ENCODE data around the gene PTX4.

PTX4 gene

GRCh38 chr16:1458336-1458976 lies 30.3 kb downstream of the PTX4 start:
- DNase-seq = no peak

- DNase-seq = no peak
Observed at GRCh38 chr16:1457489-1458245, 31.1 kb downstream of the PTX4 start.

- DNase-seq = no peak
Observed at GRCh38 chr16:1456951-1457350, 31.8 kb downstream of the PTX4 start.

- no peak for DNase-seq
Observed at GRCh38 chr16:1455190-1456171, 33.3 kb downstream of the PTX4 start.

- no peak for DNase-seq
Observed at GRCh38 chr16:1454561-1454960, 34.2 kb downstream of the PTX4 start.

GRCh38 chr16:1453316-1453715 lies 35.4 kb downstream of the PTX4 start:
- no peak for DNase-seq

- DNase-seq = no peak
Observed at GRCh38 chr16:1452530-1452929, 36.2 kb downstream of the PTX4 start.

GRCh38 chr16:1451702-1452392 lies 36.9 kb downstream of the PTX4 start:
- DNase-seq = no peak

- no peak for DNase-seq
Observed at GRCh38 chr16:1450841-1451240, 37.9 kb downstream of the PTX4 start.

GRCh38 chr16:1450218-1450617 lies 38.5 kb downstream of the PTX4 start:
- DNase-seq = no peak

GRCh38 chr16:1449201-1449788 lies 39.4 kb downstream of the PTX4 start:
- DNase-seq = no peak

GRCh38 chr16:1448536-1449116 lies 40.1 kb downstream of the PTX4 start:
- no peak for DNase-seq

- DNase-seq = no peak
Observed at GRCh38 chr16:1447965-1448364, 40.8 kb downstream of the PTX4 start.

GRCh38 chr16:1446296-1447080 lies 42.3 kb downstream of the PTX4 start:
- DNase-seq = no peak

GRCh38 chr16:1445518-1446203 lies 43.1 kb downstream of the PTX4 start:
- DNase-seq = no peak

GRCh38 chr16:1444730-1445517 lies 43.8 kb downstream of the PTX4 start:
- no peak for DNase-seq

- DNase-seq = no peak
Observed at GRCh38 chr16:1443980-1444729, 44.6 kb downstream of the PTX4 start, which contains the start of gene CCDC154. Gene CCDC154, minus strand, starts transcription at chr16:1444556. Its CDS starts 234 bp downstream, at chr16:1444322.

GRCh38 chr16:1443403-1443973 lies 45.3 kb downstream of the PTX4 start:
- no peak for DNase-seq

Measured in cortex of kidney (tissue), 1 donor.